Keratinocyte (primary cell): ENCODE results near the gene MPO.

Source experiments
- EZH2 ChIP-seq: IDR thresholded peaks from one replicate; pipeline ENCODE4 v1.6.1; 2012; ENCODE audit warnings: inconsistent platforms, mild to moderate bottlenecking, low read length, moderate library complexity
- TF ChIP-seq, protein P1 (sequence below), 3 experiments: IDR thresholded peaks in 1 of 3; conservative IDR thresholded peaks in 1 of 3; optimal IDR thresholded peaks in 1 of 3; 2 replicates in 2 of 3; 3 replicates in 1 of 3; pipeline versions ENCODE3 to v1.5.1; 2011; ENCODE audit warnings: low read length in 3 of 3, mild to moderate bottlenecking in 3 of 3, moderate library complexity in 2 of 3, control low read depth in 1 of 3, inconsistent platforms in 1 of 3; ENCODE audit not compliant: insufficient read depth in 2 of 3; ENCODE audit errors: extremely low read depth in 1 of 3

DNA sequence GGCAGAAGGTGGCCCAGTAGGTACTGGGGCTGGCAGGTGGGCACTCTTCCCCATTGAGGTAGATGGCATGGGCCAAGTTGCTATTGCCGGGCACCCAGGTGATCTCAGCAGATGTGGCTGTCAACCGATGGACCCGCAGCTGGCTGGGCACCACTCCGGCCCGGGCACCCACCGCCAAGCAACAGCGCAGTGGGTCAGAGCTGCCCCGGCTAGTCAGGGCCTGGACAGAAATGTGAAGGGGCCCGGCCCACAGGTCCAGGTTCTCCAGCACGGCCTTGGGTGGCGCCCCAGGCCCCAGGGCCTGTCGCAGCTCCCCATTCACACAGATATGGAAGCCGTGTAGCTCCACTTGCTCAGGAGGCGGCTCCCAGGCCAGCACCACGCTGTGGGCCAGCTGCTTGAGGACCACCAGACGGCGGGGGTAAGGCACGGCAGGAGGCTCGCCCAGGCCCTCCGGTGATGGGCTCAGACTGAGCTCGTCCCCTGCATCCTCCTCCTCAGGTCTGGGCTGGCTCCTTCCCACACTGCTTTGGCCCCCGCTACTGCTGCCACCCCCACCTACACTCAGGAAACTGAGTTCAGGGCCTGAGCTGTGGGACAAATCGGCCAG is 31.4 kb upstream of the MPO start:
- TF ChIP-seq, protein P1, sequence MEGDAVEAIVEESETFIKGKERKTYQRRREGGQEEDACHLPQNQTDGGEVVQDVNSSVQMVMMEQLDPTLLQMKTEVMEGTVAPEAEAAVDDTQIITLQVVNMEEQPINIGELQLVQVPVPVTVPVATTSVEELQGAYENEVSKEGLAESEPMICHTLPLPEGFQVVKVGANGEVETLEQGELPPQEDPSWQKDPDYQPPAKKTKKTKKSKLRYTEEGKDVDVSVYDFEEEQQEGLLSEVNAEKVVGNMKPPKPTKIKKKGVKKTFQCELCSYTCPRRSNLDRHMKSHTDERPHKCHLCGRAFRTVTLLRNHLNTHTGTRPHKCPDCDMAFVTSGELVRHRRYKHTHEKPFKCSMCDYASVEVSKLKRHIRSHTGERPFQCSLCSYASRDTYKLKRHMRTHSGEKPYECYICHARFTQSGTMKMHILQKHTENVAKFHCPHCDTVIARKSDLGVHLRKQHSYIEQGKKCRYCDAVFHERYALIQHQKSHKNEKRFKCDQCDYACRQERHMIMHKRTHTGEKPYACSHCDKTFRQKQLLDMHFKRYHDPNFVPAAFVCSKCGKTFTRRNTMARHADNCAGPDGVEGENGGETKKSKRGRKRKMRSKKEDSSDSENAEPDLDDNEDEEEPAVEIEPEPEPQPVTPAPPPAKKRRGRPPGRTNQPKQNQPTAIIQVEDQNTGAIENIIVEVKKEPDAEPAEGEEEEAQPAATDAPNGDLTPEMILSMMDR (optimal IDR thresholded peaks at IDR 0.05 in 1 of 3, IDR thresholded peaks at IDR 0.05 in 1 of 3, conservative IDR thresholded peaks at IDR 0.05 in 1 of 3; ENCODE audit: extremely low read depth in 1 of 3, insufficient read depth in 2 of 3, low read length in 3 of 3), result no peak
- TF ChIP-seq EZH2, result no peak
